Fibroblast of lung (primary cell): ENCODE data around the gene SH3GL1. TPM values are rescaled to one million over a fixed set of nuclear protein-coding genes. Genes with fewer than 3 reads are reported as not detected.

Experiments
- DNase-seq, 2 donors: peaks; one replicate each; pipeline versions ENCODE4 v3.0.0 to v3.0.0-alpha.2; 2010; ENCODE audit warnings: low read depth in 2 of 2
- H2AFZ ChIP-seq: 2 replicates; pipeline ENCODE4 v1.5.1; 2012; ENCODE audit warnings: low read length, control low read depth, inconsistent platforms
- H3K27ac ChIP-seq: 2 replicates; pipeline ENCODE4 v1.5.1; 2011; ENCODE audit warnings: low read length, control low read depth; ENCODE audit not compliant: insufficient read depth
- H3K27me3 ChIP-seq: 2 replicates; pipeline ENCODE4 v1.5.1; 2011; ENCODE audit warnings: mild to moderate bottlenecking, low read length; ENCODE audit not compliant: control insufficient read depth, insufficient read depth
- H3K36me3 ChIP-seq: 2 replicates; pipeline ENCODE4 v1.5.1; 2011; ENCODE audit warnings: low read length; ENCODE audit not compliant: control insufficient read depth, insufficient read depth
- H3K4me1 ChIP-seq: 2 replicates; pipeline ENCODE4 v1.5.1; 2011; ENCODE audit warnings: low read length; ENCODE audit not compliant: control insufficient read depth, insufficient read depth; ENCODE audit errors: extremely low read depth
- H3K4me2 ChIP-seq: 2 replicates; pipeline ENCODE4 v1.5.1; 2011; ENCODE audit warnings: low read length, control low read depth; ENCODE audit not compliant: insufficient read depth; ENCODE audit errors: extremely low read depth
- H3K4me3 ChIP-seq, 4 experiments: fragments of 200-600 bp in 1 of 4; sonication (generic) in 1 of 4; replicated peaks in 1 of 4; 2 replicates each; pipeline ENCODE4 v1.5.1; 2011 to 2016; ENCODE audit warnings: low read length in 4 of 4, low read depth in 3 of 4, mild to moderate bottlenecking in 3 of 4, control low read depth in 2 of 4, inconsistent platforms in 1 of 4, mixed read lengths in 1 of 4; ENCODE audit not compliant: insufficient read depth in 1 of 4; ENCODE audit errors: control extremely low read depth in 1 of 4
- H3K79me2 ChIP-seq: 2 replicates; pipeline ENCODE4 v1.5.1; 2012; ENCODE audit warnings: mild to moderate bottlenecking, low read length, inconsistent platforms; ENCODE audit not compliant: control insufficient read depth, insufficient read depth
- H3K9ac ChIP-seq: 2 replicates; pipeline ENCODE4 v1.5.1; 2011; ENCODE audit warnings: mild to moderate bottlenecking, low read length, control low read depth; ENCODE audit not compliant: insufficient read depth
- H3K9me3 ChIP-seq: 2 replicates; pipeline ENCODE4 v1.5.1; 2012; ENCODE audit warnings: low read depth, low read length; ENCODE audit not compliant: control insufficient read depth, insufficient read depth
- H4K20me1 ChIP-seq: 2 replicates; pipeline ENCODE4 v1.5.1; 2011; ENCODE audit warnings: low read length; ENCODE audit not compliant: control insufficient read depth, insufficient read depth; ENCODE audit errors: extremely low read depth
- EZH2 ChIP-seq: IDR thresholded peaks from 2 replicates; pipeline ENCODE4 v1.5.1; 2012; ENCODE audit warnings: low read length, control low read depth, mild to moderate bottlenecking; ENCODE audit errors: missing control alignments
- polyA plus RNA-seq, 2 donors: library from polyadenylated mRNA; depleted of rRNA in 1 of 2; stranded (reverse) in 1 of 2; unstranded in 1 of 2; fragments of >200 nt; gene quantifications; 2 replicates each; pipeline ENCODE4 v1.2.1, GENCODE V29; 2011 to 2012; ENCODE audit warnings: missing spikeins in 1 of 2
- total RNA-seq: library from RNA; depleted of rRNA; stranded (reverse); fragments of >200 nt; gene quantifications from 2 replicates; pipeline ENCODE4 v1.2.1, GENCODE V29; 2014
- TF ChIP-seq, protein P1 (sequence below), 2 donors: IDR thresholded peaks in 1 of 2; conservative IDR thresholded peaks in 1 of 2; 1 replicate in 1 of 2; 2 replicates in 1 of 2; pipeline ENCODE4 v1.5.1; 2011 to 2012; ENCODE audit warnings: low read length in 2 of 2, control low read depth in 1 of 2, inconsistent platforms in 1 of 2, low read depth in 1 of 2, mild to moderate bottlenecking in 1 of 2

Gene SH3GL1
- total and polyA plus RNA-seq, 2 donors (not counting 1 experiment from before 2014, with no cell fraction given), result 23.9 to 44.9 TPM

DNA sequence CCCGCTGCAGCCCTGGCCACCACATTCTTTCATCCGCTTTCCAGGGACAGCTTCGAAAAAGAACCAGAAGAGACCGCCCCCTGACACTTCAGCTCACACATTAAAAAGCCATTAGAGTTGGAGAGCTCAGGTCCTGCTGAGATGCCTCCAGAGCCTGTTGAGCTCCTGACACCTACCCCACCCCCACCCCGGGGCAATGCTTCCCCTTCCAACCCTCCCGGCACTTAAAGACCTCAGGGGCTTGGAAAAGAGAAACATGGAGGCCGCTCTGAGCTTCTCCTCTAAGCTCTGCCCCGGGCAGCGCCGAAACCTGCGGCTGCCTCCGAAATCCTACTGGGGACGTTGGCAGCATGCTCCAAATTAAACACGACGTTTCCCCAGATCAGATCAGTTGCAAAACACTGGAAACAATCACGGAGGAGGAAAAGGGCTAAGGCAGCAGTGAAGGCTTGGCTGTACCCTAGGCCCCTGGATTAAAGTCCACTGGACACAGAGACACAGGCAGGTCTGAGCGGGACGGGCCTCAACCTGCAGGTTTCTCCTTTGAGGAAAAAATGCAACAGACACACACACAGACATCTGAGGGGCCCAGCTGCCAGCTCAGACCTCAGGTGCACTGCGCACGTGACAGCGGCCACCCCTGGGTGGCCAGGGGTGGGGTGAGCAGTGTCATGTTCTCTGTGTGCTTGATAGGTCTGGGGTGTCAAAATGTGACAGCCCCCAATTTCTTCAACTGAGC is 9.6 kb downstream of the SH3GL1 start:
- TF ChIP-seq, protein P1, sequence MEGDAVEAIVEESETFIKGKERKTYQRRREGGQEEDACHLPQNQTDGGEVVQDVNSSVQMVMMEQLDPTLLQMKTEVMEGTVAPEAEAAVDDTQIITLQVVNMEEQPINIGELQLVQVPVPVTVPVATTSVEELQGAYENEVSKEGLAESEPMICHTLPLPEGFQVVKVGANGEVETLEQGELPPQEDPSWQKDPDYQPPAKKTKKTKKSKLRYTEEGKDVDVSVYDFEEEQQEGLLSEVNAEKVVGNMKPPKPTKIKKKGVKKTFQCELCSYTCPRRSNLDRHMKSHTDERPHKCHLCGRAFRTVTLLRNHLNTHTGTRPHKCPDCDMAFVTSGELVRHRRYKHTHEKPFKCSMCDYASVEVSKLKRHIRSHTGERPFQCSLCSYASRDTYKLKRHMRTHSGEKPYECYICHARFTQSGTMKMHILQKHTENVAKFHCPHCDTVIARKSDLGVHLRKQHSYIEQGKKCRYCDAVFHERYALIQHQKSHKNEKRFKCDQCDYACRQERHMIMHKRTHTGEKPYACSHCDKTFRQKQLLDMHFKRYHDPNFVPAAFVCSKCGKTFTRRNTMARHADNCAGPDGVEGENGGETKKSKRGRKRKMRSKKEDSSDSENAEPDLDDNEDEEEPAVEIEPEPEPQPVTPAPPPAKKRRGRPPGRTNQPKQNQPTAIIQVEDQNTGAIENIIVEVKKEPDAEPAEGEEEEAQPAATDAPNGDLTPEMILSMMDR (conservative IDR thresholded peaks at IDR 0.05 in 1 of 2, IDR thresholded peaks at IDR 0.05 in 1 of 2; ENCODE audit: low read depth in 1 of 2, low read length in 2 of 2), result no peak
- no peak for TF ChIP-seq EZH2
- Histone ChIP-seq H4K20me1 (no peaks in the 10 kb centered on the region), H3K27ac (peak overlapping the region; percentile 86), H3K27me3 (no peaks in the 10 kb centered on the region), H3K9me3 (no peaks in the 10 kb centered on the region), H2AFZ (no peak overlapping the region), H3K36me3 (peaks cover 6% of the 10 kb centered on the region), H3K79me2 (peaks cover 93% of the 10 kb centered on the region), H3K4me1 (peaks cover 37% of the 10 kb centered on the region), H3K9ac (no peak overlapping the region), H3K4me3 (peak overlapping the region in 2 of 4 experiments; percentile 6 to 18), H3K4me2 (peak overlapping the region; percentile 73)
- DNase-seq, result peak; percentile 23 to 58

DNA sequence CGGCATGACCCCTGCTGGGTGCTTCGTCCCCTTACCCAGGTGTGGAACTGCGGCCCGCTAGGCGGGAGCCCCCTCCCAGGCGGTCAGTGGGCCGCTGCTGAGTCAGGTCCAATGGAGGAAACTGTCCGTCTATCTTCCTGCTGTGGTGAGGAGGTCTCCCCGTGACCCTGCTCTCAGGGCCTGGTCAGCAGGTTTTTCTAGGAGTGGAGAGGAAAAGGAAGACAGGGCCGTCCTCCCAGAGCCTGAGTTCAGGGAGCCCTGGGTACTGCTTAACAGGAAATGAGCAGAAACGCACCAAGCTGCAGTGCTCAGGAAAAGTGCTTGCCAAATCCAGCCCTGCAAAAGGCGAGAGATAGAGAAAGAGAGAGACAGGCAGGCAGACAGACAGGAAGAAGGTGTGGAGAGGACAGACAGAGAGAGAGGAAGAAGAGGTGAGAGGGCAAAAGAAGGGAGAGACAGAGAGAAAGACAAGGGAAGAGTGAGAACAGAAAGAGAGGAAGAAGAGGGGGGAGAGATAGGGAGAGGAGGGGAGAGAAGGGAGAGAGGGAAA is 10.3 kb downstream of the SH3GL1 start:
- peaks cover 95% of the 10 kb centered on the region for H3K79me2 ChIP-seq
- no peaks in the 10 kb centered on the region for H3K9me3 ChIP-seq
- TF ChIP-seq, protein P1 (conservative IDR thresholded peaks at IDR 0.05 in 1 of 2, IDR thresholded peaks at IDR 0.05 in 1 of 2; ENCODE audit: low read depth in 1 of 2, low read length in 2 of 2), result no peak
- TF ChIP-seq EZH2, result no peak
- no peaks in the 10 kb centered on the region for H3K27me3 ChIP-seq
- peak overlapping the region; percentile 86 for H3K27ac ChIP-seq
- H3K4me2 ChIP-seq, result peak overlapping the region; percentile 73
- peak overlapping the region in 2 of 4 experiments; percentile 6 to 18 for H3K4me3 ChIP-seq
- H3K36me3 ChIP-seq, result peaks cover 3% of the 10 kb centered on the region
- H3K4me1 ChIP-seq, result peaks cover 37% of the 10 kb centered on the region
- no peaks in the 10 kb centered on the region for H4K20me1 ChIP-seq
- no peak overlapping the region for H3K9ac ChIP-seq
- DNase-seq, result peak; percentile 59 to 61
- no peak overlapping the region for H2AFZ ChIP-seq

DNA sequence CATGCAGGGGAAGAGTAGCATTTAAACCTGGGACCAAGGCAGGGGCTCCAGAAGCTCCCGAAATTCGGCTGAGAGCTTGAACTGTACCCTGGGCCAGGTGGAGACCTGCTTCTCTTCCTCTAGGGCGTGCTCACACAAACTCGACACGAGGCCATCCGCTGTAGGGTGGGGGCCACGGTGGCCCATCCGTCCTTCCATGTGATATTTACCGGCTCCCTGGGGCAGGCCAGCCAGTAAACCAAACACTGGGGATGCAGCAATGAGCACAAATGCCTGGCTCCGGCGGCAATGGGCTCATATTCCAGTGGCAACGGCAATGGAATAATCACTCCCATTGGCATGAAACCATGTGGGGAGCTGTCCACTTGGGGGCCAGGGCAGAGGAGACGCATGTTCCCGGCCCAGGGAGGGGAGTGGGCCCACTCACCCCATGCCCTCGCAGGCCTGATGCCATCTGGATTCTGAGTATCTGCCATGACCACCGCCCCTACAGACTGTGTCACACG is 10.8 kb downstream of the SH3GL1 start:
- Histone ChIP-seq H2AFZ (no peak overlapping the region), H3K4me1 (peaks cover 34% of the 10 kb centered on the region), H3K27me3 (no peaks in the 10 kb centered on the region), H4K20me1 (no peaks in the 10 kb centered on the region), H3K79me2 (peaks cover 95% of the 10 kb centered on the region), H3K4me2 (peak overlapping the region; percentile 73), H3K9me3 (no peaks in the 10 kb centered on the region), H3K4me3 (peak overlapping the region in 1 of 4 experiments; percentile 18), H3K9ac (no peak overlapping the region), H3K36me3 (peaks cover 5% of the 10 kb centered on the region), H3K27ac (peak overlapping the region; percentile 86)
- DNase-seq, result no peak
- TF ChIP-seq, protein P1 (conservative IDR thresholded peaks at IDR 0.05 in 1 of 2, IDR thresholded peaks at IDR 0.05 in 1 of 2; ENCODE audit: low read depth in 1 of 2, low read length in 2 of 2), result no peak
- no peak for TF ChIP-seq EZH2
